GM12801 (cell line): Measurements from ENCODE around the gene MYLK2.

Experiments used
- TF ChIP-seq, protein P1 (sequence below): IDR thresholded peaks from one replicate; pipeline ENCODE4 v1.5.1; 2011; ENCODE audit warnings: control low read depth; ENCODE audit not compliant: insufficient read length; ENCODE audit errors: extremely low read depth

MYLK2 gene

DNA sequence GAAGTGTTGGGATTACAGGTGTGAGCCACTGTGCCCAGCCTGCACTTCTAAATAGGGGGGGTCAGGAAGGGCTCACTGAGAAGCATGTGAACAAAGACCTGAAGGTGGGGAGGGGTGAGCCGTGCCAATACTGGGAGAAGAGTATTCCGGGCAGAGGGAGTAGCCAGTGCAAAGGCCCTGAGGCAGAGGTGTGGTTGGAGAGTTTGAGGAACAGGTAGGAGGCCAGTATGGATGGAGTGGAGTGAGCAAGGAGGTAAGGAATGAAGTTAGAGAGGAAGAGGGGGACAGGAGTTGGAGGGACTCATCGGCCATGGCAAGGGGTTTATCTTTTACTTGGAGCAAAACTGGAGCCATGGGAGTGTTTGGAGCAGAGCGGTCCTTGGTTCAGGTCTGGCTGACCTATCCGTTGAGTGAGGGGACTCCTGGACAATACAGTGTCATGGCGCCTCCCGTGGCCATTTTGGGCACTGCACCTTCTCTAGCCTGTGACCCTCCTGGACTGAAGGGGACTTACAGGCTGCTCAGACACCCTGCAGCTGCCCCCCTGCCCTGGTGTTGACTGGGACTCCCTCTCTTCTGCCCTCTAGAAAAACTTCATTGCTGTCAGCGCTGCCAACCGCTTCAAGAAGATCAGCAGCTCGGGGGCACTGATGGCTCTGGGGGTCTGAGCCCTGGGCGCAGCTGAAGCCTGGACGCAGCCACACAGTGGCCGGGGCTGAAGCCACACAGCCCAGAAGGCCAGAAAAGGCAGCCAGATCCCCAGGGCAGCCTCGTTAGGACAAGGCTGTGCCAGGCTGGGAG lies 14.2 kb downstream of the MYLK2 start:
- TF ChIP-seq, protein P1, sequence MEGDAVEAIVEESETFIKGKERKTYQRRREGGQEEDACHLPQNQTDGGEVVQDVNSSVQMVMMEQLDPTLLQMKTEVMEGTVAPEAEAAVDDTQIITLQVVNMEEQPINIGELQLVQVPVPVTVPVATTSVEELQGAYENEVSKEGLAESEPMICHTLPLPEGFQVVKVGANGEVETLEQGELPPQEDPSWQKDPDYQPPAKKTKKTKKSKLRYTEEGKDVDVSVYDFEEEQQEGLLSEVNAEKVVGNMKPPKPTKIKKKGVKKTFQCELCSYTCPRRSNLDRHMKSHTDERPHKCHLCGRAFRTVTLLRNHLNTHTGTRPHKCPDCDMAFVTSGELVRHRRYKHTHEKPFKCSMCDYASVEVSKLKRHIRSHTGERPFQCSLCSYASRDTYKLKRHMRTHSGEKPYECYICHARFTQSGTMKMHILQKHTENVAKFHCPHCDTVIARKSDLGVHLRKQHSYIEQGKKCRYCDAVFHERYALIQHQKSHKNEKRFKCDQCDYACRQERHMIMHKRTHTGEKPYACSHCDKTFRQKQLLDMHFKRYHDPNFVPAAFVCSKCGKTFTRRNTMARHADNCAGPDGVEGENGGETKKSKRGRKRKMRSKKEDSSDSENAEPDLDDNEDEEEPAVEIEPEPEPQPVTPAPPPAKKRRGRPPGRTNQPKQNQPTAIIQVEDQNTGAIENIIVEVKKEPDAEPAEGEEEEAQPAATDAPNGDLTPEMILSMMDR, result no peak

DNA sequence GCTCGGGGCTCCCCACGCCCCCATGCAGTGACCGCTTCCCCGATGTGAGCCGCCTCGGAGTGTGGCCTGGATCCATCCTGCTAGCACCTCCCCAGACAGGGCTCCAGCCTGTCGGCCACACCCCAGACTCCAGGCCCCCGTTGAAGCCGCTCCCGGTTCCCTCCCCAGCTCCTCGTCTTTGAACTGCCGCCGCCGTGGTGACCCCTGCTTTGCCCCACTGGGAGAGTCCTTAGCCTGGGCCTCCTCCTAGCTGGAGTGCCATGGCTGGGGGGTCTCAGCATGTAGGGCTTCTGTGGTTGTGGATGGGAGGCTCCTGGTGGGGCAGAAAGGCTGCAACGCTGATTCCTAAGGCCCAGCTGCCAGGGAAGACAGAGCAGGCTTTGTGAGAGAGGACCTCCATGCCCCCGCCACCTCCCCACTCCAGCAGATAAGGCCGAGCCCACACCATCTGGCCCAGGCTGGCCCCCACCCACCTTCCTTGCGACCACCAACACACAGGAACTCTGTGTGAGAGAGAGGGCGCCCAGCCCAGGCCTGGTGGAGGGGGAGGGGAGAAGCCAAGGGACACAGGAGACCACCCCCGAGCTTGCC lies 14.9 kb downstream of the MYLK2 start:
- TF ChIP-seq, protein P1, result no peak

DNA sequence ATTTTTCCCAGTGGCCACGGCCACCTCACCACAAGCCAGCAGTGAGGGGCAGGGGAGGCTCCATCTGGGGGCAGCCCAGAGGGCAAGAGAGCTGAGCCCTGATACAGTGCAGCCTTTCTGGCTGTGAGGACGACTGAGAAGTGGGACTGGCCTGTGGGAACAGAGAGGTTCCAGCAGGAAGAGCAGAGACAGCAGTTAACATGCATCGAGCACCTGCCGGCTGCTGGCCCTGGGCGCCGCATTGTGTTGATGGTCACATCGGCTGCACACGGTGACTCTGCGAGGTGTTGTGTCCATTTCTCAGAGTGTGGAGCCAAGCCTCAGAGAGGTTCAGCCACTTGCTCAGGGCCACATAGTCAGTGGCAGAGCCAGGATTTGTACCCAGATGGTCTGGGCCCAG lies 16.4 kb downstream of the MYLK2 start:
- TF ChIP-seq, protein P1, result no peak

GRCh38 chr20:31835977-31836852 lies 17.1 kb downstream of the MYLK2 start:
- TF ChIP-seq, protein P1, result no peak

DNA sequence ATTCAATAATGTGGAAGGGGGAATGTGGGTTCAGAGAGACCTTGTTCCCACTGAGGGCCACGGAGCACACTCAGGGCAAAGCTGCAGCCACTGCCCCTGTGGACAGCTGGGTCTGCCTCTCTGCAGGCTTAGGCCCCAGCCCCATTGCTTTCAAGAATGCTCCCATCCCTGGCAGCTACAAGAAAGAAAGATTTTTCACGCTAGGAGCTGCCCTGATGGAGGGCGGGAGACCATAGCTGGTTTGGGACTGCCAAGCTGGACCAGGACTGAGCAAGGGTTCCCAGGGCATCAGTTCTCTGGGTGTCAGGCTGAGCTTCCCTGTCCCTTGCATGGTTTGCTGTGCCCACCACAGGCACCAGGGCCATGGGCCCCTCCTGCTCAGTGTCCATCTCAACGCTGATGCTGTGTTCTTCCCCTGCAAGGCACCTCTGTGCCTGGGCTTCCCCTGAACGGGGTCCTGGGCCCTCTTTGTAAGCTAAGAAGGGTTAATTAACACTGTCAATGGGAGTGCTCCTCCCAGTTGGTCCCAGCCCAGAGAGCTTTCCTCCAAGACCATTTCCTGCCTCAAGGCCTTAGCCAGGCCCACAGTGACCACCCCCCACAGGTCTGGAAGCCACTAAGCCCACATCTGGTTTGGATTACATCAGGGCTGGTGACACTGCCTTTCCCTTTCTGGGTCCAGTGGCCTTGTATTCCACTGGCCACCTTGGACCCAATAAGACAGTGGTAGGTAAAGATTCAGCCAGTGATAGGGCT lies 17.9 kb downstream of the MYLK2 start:
- TF ChIP-seq, protein P1, result no peak

DNA sequence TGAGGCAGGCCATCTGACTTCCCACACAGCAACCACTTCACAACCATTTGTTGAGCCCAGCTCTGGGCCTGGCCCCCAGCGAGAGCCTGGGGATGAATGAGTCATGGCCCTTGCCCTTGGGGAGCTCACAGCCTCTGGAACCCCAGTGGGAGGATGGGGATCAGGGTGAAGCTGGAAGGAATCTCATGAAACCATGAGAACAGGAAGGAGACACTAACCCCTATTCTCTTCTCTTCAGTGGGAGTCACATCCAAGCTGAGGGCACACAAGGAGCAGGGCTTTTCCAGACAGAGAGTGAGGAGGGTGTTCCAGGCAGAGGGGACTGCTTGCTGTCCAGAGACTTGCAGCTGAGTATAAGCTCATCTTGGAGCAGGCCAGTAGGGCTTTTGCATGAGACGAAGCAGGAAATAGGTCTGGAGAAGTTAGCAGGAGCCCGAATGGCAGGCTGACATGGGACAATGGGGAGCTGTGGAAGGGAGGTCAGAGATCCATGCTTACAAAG lies 18.8 kb downstream of the MYLK2 start:
- TF ChIP-seq, protein P1, result no peak
